ENCODE measurements around the gene SAMD11.

The SAMD11 gene

GRCh38 chr1:963746-964525 lies 40.2 kb downstream of the SAMD11 start:
- peaks cover 0 to 58% (median 20%) of the 10 kb centered on the region in 11 experiments; a peak in 17 of 22 replicates for H4K20me1 ChIP-seq
- peaks cover 6 to 34% (median 16%) of the 10 kb centered on the region in 11 experiments; a peak in 19 of 22 replicates for H3K27me3 ChIP-seq
- H3K4me2 ChIP-seq, result no peak overlapping the region

DNA sequence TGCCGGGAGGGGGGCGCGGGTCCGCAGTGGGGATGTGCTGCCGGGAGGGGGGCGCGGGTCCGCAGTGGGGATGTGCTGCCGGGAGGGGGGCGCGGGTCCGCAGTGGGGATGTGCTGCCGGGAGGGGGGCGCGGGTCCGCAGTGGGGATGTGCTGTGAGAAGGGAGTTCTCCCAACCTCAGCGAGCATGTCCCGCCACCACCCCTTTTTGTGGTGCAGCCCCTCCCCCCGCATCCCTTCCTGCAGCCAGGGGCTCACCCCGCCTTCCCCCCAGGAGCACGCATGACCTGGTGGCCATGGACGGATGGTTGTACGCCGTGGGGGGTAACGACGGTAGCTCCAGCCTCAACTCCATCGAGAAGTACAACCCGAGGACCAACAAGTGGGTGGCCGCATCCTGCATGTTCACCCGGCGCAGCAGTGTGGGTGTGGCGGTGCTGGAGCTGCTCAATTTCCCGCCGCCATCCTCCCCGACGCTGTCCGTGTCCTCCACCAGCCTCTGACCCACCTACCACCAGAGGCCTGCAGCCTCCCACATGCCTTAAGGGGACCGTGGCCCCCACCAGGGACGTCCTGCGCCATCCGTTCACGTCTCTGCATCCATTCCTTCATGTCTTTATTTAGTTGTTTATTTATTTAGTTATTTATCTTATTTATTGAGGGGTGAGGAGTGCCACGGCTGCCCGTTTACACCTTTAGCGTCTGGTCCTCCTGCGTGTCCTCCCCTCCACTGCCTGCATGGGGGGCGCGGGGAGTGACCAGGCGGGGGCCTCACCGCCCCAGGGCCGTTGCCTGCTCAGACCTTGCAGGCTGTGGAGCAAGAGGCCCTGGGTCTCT lies 41.2 kb downstream of the SAMD11 start:
- no peak overlapping the region for H3K27ac ChIP-seq
- H3K4me2 ChIP-seq, result peak overlapping the region in 4 of 11 experiments; percentile 98 to 100 (median 99); a peak in 6 of 22 replicates
- H3K27me3 ChIP-seq, result peaks cover 0 to 27% (median 9%) of the 10 kb centered on the region in 11 experiments; a peak in 15 of 22 replicates
- H3K36me3 ChIP-seq, result peaks cover 11 to 31% (median 22%) of the 10 kb centered on the region in 11 experiments
- peaks cover 26 to 41% (median 33%) of the 10 kb centered on the region in 10 experiments for H3K4me1 ChIP-seq
- H3K9me3 ChIP-seq (replicated peaks in 1 of 11), result no peaks in the 10 kb centered on the region
- TF ChIP-seq Cebpa-rat (IDR thresholded peaks at IDR 0.05), result no peak
- no peak overlapping the region for H3K9ac ChIP-seq
- H4K20me1 ChIP-seq, result peaks cover 0 to 58% (median 20%) of the 10 kb centered on the region in 11 experiments; a peak in 17 of 22 replicates
- no peak overlapping the region for H3K4me3 ChIP-seq

More at GRCh38 chr1:963746-964525, 40.2 kb downstream of the SAMD11 start:
- Histone ChIP-seq H3K36me3 (peaks cover 11 to 31% (median 22%) of the 10 kb centered on the region in 11 experiments), H3K27ac (no peak overlapping the region), H3K4me3 (no peak overlapping the region), H3K4me1 (peaks cover 32 to 48% (median 40%) of the 10 kb centered on the region in 10 experiments), H3K9me3 (replicated peaks in 1 of 11) (no peaks in the 10 kb centered on the region), H3K9ac (no peak overlapping the region)
- TF ChIP-seq Cebpa-rat (IDR thresholded peaks at IDR 0.05), result no peak

- TF ChIP-seq Cebpa-rat (IDR thresholded peaks at IDR 0.05), result no peak
Measured at GRCh38 chr1:965526-966134, 41.9 kb downstream of the SAMD11 start.

DNA sequence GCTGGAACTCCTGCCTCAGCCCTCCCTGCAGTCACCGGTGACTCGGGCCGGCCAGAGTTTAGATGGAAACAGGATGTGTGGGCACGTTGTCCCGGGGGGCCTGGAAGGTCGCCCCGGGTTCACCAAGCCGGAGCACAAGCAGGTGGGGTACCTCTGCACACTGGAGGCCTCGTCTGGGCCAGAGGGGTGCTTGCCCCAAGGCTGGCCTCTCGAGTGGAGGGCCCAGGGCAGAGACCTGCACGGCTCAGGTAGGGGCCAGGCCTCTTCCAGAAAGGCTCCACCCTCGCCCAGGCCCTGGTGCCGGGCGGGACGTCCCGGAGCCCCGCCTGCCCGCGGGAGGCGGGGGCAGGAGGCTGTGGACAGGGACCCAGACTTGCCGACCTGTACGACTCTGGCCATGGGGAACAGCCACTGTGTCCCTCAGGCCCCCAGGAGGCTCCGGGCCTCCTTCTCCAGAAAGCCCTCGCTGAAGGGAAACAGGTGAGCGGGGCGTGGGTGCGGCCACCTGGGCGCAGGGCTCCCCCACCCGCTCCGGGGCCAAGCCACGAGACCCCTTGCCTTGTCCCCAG lies 42.5 kb downstream of the SAMD11 start, which contains the start of gene PLEKHN1:
Gene PLEKHN1, plus strand, starts transcription at position 348 of the 569 bp plus-strand sequence. Its CDS starts 50 bp downstream, at position 398.
- Histone ChIP-seq H3K4me2 (peak within 1 kb of the TSS; percentile 87 to 100 (median 98)), H3K9ac (peak within 1 kb of the TSS; percentile 45 to 76 (median 69)), H3K4me3 (peak within 1 kb of the TSS; percentile 52 to 73 (median 62)), H3K27me3 (peaks cover 7 to 37% (median 21%) of the 10 kb centered on the region in 11 experiments), H3K36me3 (peaks cover 11 to 31% (median 22%) of the 10 kb centered on the region in 11 experiments), H4K20me1 (peaks cover 0 to 54% (median 18%) of the 10 kb centered on the region in 11 experiments; a peak in 17 of 22 replicates), H3K9me3 (replicated peaks in 1 of 11) (no peaks in the 10 kb centered on the region), H3K4me1 (peaks cover 24 to 36% (median 27%) of the 10 kb centered on the region in 10 experiments), H3K27ac (peak within 1 kb of the TSS in 8 of 11 experiments; percentile 21 to 75 (median 44); a peak in 12 of 22 replicates)
- TF ChIP-seq Cebpa-rat (IDR thresholded peaks at IDR 0.05), result no peak

More at GRCh38 chr1:965526-966134, 41.9 kb downstream of the SAMD11 start:
- Histone ChIP-seq H3K4me1 (peaks cover 26 to 38% (median 30%) of the 10 kb centered on the region in 10 experiments), H3K36me3 (peaks cover 11 to 31% (median 22%) of the 10 kb centered on the region in 11 experiments), H3K27me3 (peaks cover 5 to 31% (median 16%) of the 10 kb centered on the region in 11 experiments), H3K27ac (peak overlapping the region in 1 of 11 experiments; percentile 75; a peak in 2 of 22 replicates), H3K9me3 (replicated peaks in 1 of 11) (no peaks in the 10 kb centered on the region), H3K4me2 (peak overlapping the region; percentile 87 to 100 (median 98)), H4K20me1 (peaks cover 0 to 58% (median 20%) of the 10 kb centered on the region in 11 experiments; a peak in 17 of 22 replicates), H3K4me3 (peak overlapping the region in 6 of 10 experiments; percentile 59 to 73 (median 65); a peak in 10 of 20 replicates), H3K9ac (peak overlapping the region in 8 of 11 experiments; percentile 53 to 76 (median 70); a peak in 11 of 22 replicates)

DNA sequence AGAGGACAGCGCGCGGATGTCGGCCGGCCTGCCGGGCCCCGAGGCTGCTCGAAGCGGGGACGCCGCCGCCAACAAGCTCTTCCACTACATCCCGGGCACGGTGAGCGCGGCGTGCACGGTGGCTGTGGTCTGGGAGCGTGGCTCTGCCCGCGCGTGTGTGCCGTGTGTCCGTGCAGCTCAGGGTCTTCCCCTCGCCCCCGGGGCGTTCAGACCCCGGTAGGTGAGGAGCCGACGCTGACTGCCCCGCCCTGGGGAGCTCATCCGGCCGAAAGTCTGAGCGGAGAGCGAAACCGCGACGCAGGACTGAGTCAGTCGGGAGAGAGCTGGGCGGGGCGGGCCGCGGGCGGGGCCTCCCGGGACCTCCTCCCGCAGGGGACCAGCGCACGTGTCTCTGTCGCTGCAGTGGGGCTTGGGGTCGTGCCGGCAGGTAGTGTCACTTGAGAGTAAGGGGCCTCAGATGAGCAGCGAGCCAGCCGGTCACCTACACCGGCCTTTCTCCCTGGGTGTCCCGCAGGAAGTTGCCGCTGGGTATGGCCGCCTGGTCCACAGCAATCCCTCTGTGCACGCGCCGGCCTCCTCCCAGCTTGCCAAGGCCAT lies 43.1 kb downstream of the SAMD11 start:
- Histone ChIP-seq H3K27me3 (peaks cover 13 to 43% (median 27%) of the 10 kb centered on the region in 11 experiments), H3K4me1 (peaks cover 19 to 30% (median 22%) of the 10 kb centered on the region in 10 experiments), H3K9me3 (replicated peaks in 1 of 11) (no peaks in the 10 kb centered on the region), H3K27ac (peak overlapping the region in 8 of 11 experiments; percentile 21 to 75 (median 44); a peak in 12 of 22 replicates), H3K36me3 (peaks cover 11 to 31% (median 22%) of the 10 kb centered on the region in 11 experiments), H3K4me2 (peak overlapping the region; percentile 87 to 100 (median 98)), H4K20me1 (peaks cover 0 to 53% (median 12%) of the 10 kb centered on the region in 11 experiments; a peak in 14 of 22 replicates), H3K4me3 (peak overlapping the region; percentile 52 to 73 (median 62)), H3K9ac (peak overlapping the region; percentile 45 to 76 (median 69))
- no peak for TF ChIP-seq Cebpa-rat (IDR thresholded peaks at IDR 0.05)

DNA sequence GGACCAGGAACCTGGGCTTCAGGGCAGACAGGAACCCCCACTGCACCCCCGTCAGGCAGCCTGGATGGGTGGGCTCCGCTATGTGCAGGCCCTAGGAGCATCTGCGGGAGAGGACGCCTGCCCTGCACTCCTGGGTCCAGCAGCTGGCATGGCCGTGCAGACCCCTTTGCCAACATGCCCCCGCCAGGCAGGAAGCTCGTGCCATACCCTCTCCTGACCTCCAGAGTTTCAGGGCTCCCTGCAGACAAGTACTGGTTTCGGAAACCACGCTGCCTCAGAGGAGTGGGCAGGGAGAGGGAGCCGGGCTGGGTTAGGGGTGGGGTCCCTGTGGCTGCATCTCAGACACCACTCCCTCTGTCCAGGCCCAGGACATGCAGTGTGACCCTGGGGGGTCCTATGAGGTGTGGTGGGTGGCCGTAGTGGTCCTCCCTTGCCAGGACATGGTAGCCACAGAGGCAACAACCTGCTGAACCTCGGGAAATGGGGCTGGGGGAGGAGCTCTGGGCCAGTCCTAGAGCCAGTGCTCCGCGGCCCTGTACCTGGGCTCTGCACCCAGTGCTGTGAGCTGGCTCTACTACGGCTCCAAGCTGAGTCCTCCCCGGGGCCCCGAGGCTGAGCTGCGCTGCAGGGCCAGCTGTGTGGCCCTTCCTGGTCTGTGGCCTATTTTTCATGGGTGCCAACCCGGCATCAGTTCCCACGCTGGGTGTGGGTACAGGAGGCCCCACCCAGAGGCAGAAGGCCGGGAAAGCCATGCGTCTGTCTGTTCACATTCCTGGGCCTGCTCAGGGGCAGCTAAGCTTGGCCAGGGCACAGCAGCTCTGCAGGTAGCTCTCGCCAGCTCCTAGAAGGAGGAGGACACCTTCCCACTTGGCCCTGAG lies 44.0 kb downstream of the SAMD11 start:
- peaks cover 9 to 24% (median 15%) of the 10 kb centered on the region in 11 experiments for H3K36me3 ChIP-seq
- peak overlapping the region; percentile 87 to 100 (median 98) for H3K4me2 ChIP-seq
- no peak overlapping the region for H3K27ac ChIP-seq
- peaks cover 19 to 52% (median 34%) of the 10 kb centered on the region in 11 experiments for H3K27me3 ChIP-seq
- peak overlapping the region in 6 of 10 experiments; percentile 60 to 73 (median 65); a peak in 11 of 20 replicates for H3K4me3 ChIP-seq
- H3K4me1 ChIP-seq, result peaks cover 19 to 30% (median 21%) of the 10 kb centered on the region in 10 experiments
- peak overlapping the region in 5 of 11 experiments; percentile 53 to 72 (median 69); a peak in 2 of 22 replicates for H3K9ac ChIP-seq
- peaks cover 0 to 53% (median 12%) of the 10 kb centered on the region in 11 experiments; a peak in 13 of 22 replicates for H4K20me1 ChIP-seq
- TF ChIP-seq Cebpa-rat (IDR thresholded peaks at IDR 0.05), result no peak
- no peaks in the 10 kb centered on the region for H3K9me3 ChIP-seq (replicated peaks in 1 of 11)
